NCI-H510A (cell line): Measurements from ENCODE around the gene DNPEP.
"Not testable (repeated sequence)": the region's sequence is repeated elsewhere in the genome, so short reads cannot be mapped to it uniquely, and the experiment has no call there.

Source experiments
- DNase-seq: peaks from one replicate; lab custom pipeline; 2025; lab: John Stamatoyannopoulos, UW

Gene DNPEP

DNA sequence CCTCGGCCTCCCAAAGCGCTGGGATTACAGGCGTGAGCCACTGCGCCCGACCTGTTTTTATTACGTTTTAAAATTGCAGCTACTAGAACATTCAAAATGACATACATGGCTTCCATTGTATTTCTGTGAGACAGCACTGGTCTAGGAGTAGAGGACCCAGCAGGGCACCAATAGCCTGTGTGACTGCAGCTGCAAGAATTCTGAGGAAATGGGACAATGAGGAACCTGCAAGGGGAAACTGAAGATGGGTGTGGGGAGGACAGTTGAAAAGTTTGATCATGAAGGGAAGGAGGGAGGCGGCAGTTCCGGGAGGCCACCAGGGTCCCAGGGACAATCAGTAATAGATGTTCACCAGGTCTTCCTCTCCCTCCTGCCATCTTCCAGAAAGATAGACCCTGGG is 13.9 kb upstream of the DNPEP start:
- no peak for DNase-seq

DNA sequence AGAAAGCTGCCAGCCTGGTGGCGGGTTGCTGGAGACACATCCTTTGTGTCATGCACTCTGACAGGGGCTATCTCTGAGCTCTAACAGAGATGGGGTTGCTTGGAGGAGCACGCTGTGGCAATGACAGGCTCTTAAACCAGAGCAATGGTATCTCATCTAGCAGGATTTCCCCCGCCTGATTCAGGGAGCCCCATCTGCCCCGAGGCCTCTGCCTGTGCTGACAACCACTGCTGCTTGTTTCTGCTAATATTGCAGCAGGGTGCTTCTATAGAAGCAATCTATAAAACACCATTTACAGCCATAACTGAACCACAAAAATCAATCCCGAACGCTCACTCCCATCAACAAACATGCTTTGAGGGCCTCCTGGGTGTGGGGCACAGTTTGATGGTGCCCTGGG is 12.8 kb upstream of the DNPEP start:
- no peak for DNase-seq

DNA sequence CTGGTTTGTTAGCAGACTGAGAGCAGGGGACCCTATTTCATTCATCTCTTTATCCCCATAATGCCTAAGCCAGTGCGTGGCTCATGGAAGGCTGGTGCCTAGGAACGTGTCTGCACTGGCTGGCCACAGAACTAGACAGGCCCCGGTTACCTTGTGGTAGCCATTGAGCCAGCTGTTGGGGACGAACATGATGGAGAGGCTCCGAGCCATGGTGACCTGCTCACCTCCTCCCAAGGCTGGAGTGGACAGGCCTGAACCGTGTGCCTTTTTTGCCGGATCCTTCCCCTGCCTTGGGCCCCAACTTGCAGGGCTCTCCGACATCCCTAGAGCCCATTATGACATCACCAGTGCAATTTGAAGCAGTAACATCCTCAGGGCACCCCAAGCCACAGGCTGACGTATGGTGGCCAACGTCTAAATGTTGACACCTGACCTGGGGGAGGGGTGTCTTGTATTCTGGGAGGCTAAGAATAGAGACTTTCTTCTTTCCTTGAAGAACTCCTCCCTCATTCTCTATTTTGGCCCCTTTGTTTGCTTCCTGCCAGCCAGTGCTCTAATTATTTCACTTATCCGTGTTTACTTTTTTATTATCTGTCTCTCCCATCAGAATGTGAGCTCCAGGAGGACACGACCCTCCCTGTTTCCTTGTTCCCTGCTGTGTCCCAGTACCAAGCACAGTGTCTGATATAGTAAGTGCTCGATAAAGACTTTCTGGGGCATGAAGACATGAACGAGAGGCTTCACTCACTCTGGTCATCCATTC is 12.2 kb upstream of the DNPEP start:
- no peak for DNase-seq

DNA sequence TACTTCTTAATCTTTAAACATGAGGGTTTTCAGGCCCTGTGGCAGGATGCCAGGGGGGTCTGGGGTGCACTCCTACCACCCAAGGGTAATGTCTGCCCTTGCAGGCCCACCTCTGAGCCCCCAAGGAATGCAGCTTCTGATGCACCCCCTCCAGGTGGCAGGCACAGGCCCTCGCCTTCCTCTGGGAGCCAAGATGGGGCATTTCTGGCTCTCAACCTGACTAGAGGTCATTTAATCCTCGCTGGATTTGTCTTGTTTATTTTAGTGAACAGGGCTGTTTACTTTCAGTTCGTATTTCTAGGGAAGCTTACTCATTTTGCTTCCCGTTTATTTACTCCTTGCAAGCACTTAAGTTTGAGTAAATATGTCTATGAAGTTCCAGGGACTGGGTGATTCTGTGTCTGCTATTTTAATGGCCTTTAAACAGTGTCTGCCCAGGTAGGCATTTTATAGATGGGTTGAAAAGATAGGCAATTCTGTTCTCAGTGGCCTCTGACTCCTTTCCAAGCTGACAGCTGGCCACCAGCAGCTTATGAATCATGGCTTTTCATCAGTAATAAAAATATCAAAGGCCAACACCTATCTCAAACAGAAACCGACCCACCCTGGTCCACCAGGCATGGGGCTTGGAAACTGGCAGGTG is 11.1 kb upstream of the DNPEP start:
- DNase-seq: peak; percentile 24

DNA sequence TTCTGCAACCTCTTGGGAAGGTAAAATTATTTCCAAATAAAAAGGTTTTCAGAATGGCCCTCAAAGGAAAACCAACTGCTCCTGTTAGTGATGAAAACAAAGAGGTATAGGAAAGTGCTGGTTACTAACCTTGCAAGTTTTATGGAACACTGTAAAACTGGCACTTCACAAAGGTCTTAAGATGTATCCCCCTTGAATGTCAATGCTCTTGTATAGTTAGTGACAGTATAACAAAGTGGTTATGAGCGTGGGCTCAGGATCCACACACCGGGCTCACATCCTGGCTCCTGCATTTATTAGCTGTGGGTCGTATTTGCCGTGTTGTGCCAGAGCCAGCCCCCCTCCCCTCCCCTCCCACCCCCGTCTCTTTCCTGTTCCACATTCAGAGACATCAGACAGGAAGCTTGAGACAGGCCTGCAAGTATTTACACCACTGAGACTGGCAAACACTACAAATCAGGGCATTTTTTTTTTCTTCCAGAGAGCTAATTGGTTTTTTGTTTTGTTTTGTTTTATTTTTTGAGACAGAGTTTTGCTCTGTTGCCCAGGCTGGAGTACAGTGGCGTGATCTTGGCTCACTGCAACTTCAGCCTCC is 9.2 kb upstream of the DNPEP start:
- DNase-seq: no peak

DNA sequence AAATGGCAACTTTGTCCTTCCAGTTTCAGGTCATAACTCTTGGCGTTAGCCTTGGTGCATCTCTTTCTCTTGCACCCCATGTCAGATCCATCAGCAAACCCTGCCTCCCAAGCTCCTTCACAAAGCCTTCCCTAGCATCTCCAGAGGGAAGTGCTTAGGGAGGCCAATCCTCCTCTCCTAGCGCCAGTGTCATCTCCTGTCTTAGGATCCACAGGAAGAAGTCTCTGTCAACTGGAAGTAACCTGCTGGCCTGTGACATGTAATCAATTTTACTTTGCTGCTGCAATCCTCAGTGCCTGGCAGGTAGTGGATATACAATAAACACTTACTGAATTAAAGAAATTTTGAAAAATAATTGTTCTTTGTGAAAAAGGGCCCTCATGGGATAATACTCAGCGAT is 7.9 kb upstream of the DNPEP start:
- no peak for DNase-seq

DNA sequence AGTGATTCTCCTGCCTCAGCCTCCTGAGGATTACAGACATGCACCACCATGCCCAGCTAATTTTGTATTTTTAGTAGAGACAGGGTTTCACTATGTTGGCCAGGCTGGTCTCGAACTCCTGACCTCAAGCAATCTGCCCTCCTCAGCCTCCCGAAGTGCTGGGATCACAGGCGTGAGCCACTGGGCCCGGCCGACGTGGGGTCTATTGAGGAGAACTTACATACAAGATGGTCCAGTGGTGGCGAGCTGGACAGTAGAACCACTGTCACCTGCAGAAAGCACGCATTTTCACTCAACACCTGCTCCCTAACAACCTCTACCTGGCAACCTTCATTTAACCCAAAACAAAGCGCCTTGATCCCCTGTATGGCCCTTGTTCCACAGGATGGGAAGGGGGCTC is 7.3 kb upstream of the DNPEP start:
- DNase-seq: not testable (repeated sequence)

DNA sequence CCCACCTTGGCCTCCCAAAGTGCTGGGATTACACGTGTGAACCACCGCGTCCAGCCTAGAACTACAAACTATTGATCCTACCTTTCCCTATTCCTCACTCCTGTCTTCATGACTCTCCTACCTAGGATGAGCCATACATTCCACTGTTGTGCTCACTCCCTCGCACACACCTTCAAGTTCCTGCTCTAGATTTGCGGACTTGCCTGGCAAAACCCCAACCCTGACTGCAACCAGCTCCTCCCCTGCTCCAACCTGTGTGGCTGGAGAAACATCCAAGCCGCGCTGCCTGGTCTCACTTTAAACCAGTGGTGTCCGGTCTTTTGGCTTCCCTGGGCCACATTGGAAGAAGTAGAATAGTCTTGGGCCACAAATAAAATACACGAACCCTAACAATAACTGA is 5.0 kb upstream of the DNPEP start:
- no peak for DNase-seq

DNA sequence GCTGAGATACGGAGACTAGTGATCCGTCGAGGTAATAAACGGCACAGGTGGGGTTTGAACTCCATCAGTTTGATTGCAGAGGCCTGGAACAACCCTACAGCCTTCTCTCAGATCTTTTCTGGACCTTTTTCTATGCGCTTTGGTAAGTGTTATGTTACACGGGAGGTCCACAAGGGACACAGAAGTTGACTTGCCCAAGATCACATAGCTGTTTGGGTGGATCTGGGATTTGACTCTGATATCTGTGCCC is 1.1 kb upstream of the DNPEP start:
- no peak for DNase-seq

DNA sequence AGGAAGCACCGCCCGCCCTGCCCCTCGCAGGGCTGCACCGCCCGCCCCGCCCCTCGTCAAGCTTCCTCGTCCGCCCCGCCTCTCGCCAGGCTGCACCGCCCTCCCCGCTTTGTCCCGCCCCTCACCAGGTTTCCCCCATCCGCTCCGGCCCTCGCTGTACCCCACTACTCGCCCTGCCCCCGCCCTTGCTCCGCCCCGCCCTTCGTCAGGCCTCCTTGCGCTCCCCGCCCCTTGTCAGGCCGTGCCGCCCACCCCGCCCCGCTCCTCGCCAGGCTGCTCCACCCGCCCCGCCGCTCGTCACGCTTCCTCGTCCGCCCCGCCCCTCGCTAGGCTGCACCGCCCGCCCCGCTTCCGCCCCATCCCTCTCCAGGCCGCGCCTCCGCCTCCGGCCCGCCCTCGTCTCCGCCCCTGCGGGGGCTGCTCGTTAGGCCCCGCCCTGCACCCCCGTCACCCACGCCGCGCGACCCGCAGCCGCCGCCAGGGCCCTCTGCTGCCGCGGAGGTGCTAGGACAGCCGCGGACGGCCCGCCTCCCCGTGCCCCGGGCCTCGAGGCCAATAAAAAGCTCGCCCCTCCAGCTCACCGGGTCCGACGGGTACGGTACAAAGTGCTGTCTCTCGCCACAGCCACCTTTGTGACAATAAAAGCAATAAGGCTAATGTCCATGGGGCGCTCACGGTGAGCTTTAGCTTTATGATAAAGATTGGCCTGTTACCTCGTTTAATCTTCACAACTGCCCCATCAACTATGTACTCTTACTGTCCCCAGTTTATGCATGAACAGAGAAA is 602 bp upstream of the DNPEP start:
- DNase-seq: peak; percentile 97

DNA sequence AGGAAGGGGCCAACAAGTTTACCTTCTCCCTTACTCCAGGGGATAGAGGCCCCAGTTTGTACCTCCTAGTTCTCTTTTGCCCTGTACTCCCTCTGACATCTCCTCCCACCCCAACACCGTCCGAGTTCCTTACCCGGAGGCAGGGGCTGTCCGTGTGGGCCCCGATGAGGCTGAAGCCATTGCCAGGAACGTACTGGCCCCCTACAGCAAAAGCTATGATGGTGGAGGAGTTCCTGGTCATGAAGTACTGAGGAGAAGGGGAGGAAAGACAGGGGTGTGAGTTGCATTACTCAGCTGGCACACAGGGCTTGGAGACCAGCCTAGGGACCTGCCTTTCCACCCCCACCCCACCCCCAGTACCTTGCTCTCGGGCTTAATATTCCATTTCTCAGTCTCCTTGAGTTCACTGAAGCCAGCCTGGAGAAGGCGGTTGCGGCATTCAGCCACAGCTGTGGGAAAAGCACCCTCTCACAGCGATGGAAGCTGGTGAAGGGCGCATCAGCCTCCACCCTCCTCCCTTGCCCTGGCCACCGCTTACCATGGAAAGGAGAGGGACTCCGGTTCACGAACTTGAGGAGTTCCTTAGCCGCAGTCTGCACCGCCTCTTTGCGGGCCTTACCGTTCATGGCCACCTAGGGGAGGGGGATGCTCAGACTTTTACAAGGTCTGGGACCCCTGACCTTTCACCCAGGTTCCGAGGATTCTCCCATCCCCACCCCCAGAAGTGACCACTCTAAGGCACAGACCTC is 1.0 kb downstream of the DNPEP start:
- DNase-seq: no peak

DNA sequence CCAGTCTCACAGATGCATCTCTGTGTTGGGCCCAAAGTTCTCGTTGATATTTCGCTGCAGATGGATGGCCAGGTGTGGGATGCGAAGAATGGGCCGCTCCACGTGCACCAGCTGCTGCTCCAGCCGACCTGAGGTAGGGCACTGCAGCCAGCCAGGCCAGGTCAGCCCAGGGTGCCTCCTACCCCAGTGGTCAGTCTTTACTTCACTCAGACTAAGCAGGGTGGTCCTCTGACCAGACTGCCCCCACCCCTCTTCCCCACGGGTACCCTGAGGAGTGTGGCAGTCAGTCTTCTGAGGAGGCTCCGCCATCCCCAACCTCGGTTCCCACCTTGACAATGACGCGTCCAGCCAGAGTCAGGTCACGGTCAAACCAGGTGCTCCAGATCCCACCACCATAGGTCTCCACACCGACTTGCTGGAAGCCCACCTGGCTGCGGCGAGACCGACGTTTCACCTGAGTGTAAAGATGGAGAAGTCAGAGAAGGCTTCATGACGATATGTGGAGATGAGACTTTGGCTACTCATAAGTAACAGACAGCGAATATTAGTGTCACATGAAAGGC is 1.7 kb downstream of the DNPEP start:
- DNase-seq: no peak

DNA sequence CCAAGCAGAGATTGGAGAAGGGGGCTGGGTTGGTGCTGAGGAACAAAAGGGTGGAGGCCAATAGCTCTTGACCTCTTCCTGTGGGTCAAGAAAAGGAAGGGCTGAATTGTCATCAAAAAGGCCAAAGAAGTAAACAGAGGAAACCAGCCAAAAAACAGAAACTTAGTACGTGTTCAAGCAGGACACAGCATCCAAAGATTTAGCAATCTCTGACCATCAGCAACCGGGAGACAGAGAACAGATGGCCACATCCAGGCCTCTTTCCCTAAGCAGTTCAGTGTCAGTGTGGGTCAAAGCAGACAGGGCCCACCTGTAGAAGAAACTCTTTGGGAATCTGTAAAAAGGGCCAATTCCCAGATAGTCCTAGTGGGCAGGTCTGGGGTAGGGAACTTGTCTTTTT is 2.9 kb downstream of the DNPEP start:
- no peak for DNase-seq

DNA sequence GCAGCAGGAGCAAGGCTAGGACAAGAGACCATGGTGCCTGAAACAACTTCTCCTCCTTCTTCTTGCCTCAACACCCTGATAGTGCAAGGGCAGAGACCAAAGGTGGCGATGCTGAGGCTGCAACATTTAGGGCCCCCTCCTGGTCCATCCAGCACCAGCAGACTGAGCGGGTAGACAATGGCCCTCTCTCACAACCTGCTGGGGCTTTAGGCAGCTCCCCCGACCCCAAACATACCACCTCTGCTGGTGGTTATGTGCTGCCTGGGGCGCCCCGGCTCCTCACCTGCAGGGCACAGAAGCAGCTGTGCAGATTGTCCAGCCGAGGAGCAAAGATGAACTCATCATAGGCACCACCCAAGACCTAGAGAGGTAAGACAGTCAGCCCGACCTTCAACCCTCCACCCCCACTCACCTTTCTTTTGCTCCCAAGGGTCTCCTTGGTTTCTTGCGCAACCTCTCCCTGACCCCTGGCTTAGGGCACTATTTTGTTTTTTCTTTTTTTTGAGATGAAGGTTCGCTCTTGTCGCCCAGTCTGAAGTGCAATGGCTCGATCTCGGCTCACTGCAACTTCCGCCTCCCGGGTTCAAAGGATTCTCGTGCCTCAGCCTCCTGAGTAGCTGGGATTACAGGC is 3.5 kb downstream of the DNPEP start:
- no peak for DNase-seq

DNA sequence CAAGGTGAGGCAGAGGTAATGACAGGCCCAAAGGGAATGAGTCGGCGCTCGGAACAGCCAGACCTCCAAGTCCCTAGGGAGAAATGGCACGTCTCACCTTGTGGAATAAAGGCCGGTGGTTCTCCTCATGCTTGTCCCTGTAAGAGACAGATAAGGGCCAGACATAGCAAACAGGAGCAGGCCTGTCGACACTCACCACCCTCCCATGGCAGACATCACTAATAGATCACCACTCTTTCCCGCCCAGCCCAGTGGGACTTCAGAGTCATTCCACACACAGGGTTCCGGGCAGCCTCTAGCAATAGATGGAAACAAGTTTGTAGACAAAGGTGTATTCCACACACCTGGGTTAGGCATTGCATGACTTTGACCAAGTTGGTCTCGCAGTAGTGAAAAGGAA is 6.3 kb downstream of the DNPEP start:
- DNase-seq: no peak

DNA sequence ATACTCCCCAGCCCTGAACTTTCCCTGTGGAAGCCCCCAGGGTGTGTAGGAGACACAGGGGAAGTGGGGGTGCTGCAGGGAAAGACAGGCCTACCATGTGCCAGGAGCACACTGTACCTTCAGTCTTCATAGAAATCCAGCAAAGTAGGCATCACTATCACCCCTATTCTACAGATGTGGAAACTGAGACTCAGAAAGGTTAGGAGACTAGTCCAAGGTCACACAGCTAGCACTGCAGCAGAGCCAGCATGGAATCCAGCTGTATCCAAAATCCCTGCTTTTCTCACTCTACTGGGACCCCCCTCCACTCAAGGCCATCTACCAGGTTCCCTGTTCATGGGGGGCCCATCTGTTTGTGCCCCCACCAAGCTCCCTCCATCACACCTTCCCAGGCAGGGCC is 6.8 kb downstream of the DNPEP start:
- DNase-seq: no peak

DNA sequence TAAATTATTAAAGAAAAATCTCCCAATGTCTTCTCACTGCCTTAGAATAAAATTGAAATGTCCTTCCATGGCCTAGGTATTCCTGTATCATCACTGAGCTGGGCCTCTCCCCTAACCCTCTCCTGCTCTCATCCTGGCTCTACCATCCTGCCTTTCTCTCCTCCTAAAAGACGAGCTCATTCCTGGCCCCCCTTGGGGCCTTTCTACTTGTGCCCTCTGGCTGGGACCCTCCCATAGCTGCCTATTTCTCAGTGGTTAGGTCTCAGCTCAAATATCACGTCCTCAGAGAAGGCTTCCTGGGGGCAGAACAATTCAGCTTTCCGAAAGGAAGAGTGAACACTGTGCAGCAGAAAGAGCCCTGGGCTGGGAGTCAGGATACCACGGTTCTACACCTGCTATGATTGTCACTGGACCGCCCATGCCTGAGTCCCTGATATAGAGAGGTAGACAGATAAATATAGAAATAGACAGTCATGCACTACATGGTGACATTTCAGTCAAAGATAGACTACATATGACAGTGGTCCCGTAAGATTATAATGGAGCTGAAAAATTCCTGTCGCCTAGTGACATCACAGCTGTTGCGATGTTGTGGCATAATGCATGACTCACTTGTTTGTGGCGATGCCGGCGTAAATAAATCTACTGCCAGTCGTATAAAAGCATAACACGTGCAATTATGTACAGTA is 9.4 kb downstream of the DNPEP start:
- DNase-seq: no peak

DNA sequence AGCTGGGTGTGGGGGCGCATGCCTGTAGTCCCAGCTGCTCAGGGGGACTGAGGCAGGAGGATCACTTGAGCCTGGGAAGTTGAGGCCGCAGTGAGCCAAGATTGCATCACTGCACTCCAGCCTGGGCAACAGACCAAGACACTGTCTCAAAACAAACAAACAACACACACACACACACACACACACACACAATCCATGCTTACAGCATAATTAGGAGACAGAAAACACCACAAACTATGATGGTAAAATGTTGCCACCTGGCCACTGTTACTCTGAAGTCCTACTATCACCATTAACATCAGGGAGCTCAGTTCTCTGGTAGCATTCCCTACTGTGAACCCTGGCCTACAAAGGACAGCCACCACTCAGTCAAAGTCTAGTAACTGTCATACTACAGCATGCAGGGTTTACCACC is 18.3 kb downstream of the DNPEP start:
- DNase-seq: no peak

DNA sequence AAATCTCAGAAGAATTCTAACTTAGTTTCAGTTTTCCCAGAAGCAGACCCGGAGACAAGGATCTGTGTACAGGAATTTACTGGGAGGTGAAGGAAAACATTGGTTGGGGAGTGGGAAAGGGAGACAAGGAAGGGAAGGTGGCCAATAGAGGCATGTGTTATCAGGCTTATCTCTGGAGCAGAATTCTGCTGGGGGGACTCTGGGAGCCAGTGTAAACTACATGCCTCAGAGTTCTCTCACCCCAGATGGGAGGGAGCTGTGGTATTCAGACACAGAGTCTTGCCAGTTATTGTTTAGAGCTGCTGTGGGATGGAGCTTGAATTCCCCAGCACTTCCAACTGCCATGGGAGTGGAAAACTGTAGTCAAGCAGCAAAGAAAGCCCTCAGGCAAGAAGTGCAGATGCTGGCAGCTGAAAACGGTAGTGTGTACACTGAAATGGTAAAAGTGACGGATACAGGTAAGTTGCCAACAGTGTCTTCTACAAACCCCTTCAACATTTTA is 19.0 kb downstream of the DNPEP start:
- no peak for DNase-seq

DNA sequence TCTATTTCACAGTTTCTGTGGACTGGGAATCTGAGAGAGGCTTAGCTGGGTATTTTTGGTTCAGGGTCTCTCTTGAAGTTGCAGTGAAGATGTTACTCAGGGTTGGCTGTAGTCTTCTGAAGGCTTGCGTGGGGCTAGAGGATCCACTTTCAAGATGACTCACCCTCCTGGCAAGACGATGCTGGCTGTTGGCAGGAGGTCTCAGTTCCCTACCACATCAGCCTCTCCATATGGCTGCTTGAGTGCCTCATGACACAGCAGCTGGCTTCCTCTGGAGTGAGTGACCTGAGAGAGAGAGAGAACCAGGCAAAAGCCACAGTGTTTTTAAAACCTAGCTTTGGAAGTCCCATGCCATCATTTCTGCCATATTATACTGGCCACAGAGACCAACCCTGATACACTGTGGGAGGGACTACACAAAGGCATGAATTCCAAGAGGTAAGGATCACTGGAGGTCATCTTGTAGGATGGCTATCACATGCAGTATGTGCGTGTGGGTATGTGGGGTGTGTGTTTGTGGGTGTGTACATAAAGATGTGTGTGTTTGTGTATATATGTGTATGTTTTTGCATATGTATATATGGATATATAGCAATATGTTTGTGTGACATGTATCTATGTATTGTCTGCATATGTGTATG is 25.1 kb downstream of the DNPEP start:
- DNase-seq: no peak
